PC-3 (cell line): ENCODE measurements around the gene PITPNB. TPM values are rescaled to one million over a fixed set of nuclear protein-coding genes. Genes with fewer than 3 reads are reported as not detected.

Source experiments
- ATAC-seq: fragments of 200-7000 bp; cut with Tn5 transposase; 2 replicates; pipeline ENCODE4 v1.9.1; 2020; ENCODE audit warnings: mild to moderate bottlenecking, moderate library complexity
- BruUV-seq: library from RNA; stranded (reverse); fragments of 400-500 nt; replicated peaks from 2 replicates; lab custom pipeline; 2021; lab: Mats Ljungman, UMichigan
- CTCF ChIA-PET: fragments of 300-600 bp; sonication (Branson Sonifier 250); formaldehyde crosslinking; loops from one replicate; lab custom pipeline; 2022; ENCODE audit warnings: antibody characterized with exemption; lab: Charles Lee
- POLR2A ChIA-PET: fragments of 300-600 bp; sonication (Branson Sonifier 250); formaldehyde crosslinking; loops from one replicate; lab custom pipeline; 2022; ENCODE audit warnings: antibody characterized with exemption; ENCODE audit not compliant: unreplicated experiment; lab: Charles Lee
- DNase-seq: peaks from one replicate; pipeline ENCODE4 v3.0.0-alpha.2; 2015
- H2AFZ ChIP-seq: fragments of 300-600 bp; sonication (generic); 2 replicates; pipeline ENCODE4 v1.6.0; 2016; ENCODE audit warnings: antibody characterized with exemption, low read length
- H3F3A ChIP-seq: fragments of 300-600 bp; sonication (generic); one replicate; pipeline ENCODE4 v1.6.0; 2017; ENCODE audit warnings: antibody characterized with exemption, low read length, control low read depth, mild to moderate bottlenecking; ENCODE audit not compliant: unreplicated experiment
- H3K27ac ChIP-seq: fragments of 300-600 bp; sonication (generic); 2 replicates; pipeline ENCODE4 v1.5.1; 2016; ENCODE audit warnings: mild to moderate bottlenecking, low read length
- H3K27me3 ChIP-seq: fragments of 300-600 bp; sonication (generic); 2 replicates; pipeline ENCODE4 v1.6.1; 2016; ENCODE audit warnings: low read length, mixed read lengths
- H3K36me3 ChIP-seq: fragments of 300-600 bp; sonication (generic); 2 replicates; pipeline ENCODE4 v1.6.1; 2016; ENCODE audit warnings: low read depth, mixed run types, low read length, mixed read lengths
- H3K4me1 ChIP-seq: fragments of 300-600 bp; sonication (generic); 2 replicates; pipeline ENCODE4 v1.5.1; 2016; ENCODE audit warnings: low read length; ENCODE audit not compliant: insufficient read depth
- H3K4me2 ChIP-seq: fragments of 300-600 bp; sonication (generic); 2 replicates; pipeline ENCODE4 v1.6.0; 2016; ENCODE audit warnings: low read length
- H3K4me3 ChIP-seq: fragments of 300-600 bp; sonication (generic); 2 replicates; pipeline ENCODE4 v1.5.1; 2016; ENCODE audit warnings: mild to moderate bottlenecking, low read length, mixed read lengths
- H3K79me2 ChIP-seq: fragments of 300-600 bp; sonication (generic); 2 replicates; pipeline ENCODE4 v1.6.1; 2017; ENCODE audit warnings: low read length, mixed read lengths
- H3K9ac ChIP-seq: fragments of 300-600 bp; sonication (generic); 2 replicates; pipeline ENCODE4 v1.6.0; 2016; ENCODE audit warnings: mild to moderate bottlenecking, low read length
- H3K9me2 ChIP-seq: fragments of 300-600 bp; sonication (generic); replicated peaks from 2 replicates; pipeline ENCODE4 v1.6.1; 2016; ENCODE audit warnings: mixed run types, low read length, mixed read lengths
- H3K9me3 ChIP-seq: fragments of 300-600 bp; sonication (generic); 2 replicates; pipeline ENCODE4 v1.6.1; 2016; ENCODE audit warnings: low read length, mixed read lengths
- H4K20me1 ChIP-seq: fragments of 300-600 bp; sonication (generic); 2 replicates; pipeline ENCODE4 v1.6.1; 2016; ENCODE audit warnings: low read length, mixed read lengths
- EZH2 ChIP-seq: fragments of 300-600 bp; sonication (generic); IDR thresholded peaks from one replicate; pipeline ENCODE4 v1.6.1; 2017; ENCODE audit warnings: antibody characterized with exemption, mild to moderate bottlenecking, low read length; ENCODE audit not compliant: unreplicated experiment
- EZH2phosphoT487 ChIP-seq: fragments of 300-600 bp; sonication (generic); IDR thresholded peaks from 2 replicates; pipeline ENCODE4 v1.6.1; 2018; ENCODE audit warnings: mild to moderate bottlenecking, antibody characterized with exemption, low read length, borderline replicate concordance
- intact Hi-C: fragments of 100-400 bp; cut with micrococcal nuclease; formaldehyde crosslinking; loops from 2 replicates; pipeline ENCODE4 v1.9.0; 2023
- total RNA-seq: library from RNA; depleted of rRNA; stranded (reverse); fragments of >200 nt; gene quantifications from 2 replicates; pipeline ENCODE4 v1.2.3, GENCODE V29; 2014
- TF ChIP-seq, protein P1 (sequence below): fragments of 300-600 bp; sonication (generic); conservative IDR thresholded peaks from 2 replicates; pipeline ENCODE4 v1.5.1; 2017; ENCODE audit warnings: antibody characterized with exemption, low read depth, mild to moderate bottlenecking, low read length

The PITPNB gene
- total RNA-seq, 1 experiment from 2014 or later = 15.3 TPM

DNA sequence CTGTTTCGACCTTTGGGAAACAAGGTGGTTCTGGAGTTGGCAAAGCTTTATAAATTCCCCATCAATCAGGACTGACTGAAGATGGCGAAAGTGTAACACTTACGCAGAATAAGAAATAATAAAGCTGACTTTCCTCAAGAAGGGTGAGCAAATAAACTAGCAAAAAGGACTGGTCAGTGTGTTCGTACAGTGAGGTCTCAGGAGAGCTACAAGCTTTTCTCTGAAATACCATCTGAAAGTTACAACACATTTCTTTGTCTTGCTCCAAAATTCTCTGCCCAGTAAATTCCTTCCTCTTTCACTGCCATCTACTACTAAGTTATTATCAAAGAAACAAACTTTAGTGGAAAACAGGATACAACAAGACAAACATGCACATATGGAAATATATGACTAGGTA lies 13.4 kb downstream of the PITPNB start:
- H3K27me3 ChIP-seq = no peaks in the 10 kb centered on the region
- no peak overlapping the region for H3K9ac ChIP-seq
- peaks cover 20% of the 10 kb centered on the region; the same call in 1 of the 2 replicates for H3K36me3 ChIP-seq
- CTCF ChIA-PET = no interaction called here
- no TSS peak for BruUV-seq
- no peaks in the 10 kb centered on the region for H3K9me2 ChIP-seq
- DNase-seq (no peak), ATAC-seq (no peak)
- POLR2A ChIA-PET = no interaction called here
- no peak overlapping the region for H3K27ac ChIP-seq
- no peak overlapping the region for H2AFZ ChIP-seq
- intact Hi-C loops = no loop called here
- no peak overlapping the region for H3K4me2 ChIP-seq
- H3K4me3 ChIP-seq = no peak overlapping the region
- no peaks in the 10 kb centered on the region for H3F3A ChIP-seq
- peaks cover 13% of the 10 kb centered on the region; the same call in 1 of the 2 replicates for H4K20me1 ChIP-seq
- H3K4me1 ChIP-seq = no peaks in the 10 kb centered on the region
- peaks cover 83% of the 10 kb centered on the region for H3K79me2 ChIP-seq
- no peaks in the 10 kb centered on the region for H3K9me3 ChIP-seq
- TF ChIP-seq, protein P1, sequence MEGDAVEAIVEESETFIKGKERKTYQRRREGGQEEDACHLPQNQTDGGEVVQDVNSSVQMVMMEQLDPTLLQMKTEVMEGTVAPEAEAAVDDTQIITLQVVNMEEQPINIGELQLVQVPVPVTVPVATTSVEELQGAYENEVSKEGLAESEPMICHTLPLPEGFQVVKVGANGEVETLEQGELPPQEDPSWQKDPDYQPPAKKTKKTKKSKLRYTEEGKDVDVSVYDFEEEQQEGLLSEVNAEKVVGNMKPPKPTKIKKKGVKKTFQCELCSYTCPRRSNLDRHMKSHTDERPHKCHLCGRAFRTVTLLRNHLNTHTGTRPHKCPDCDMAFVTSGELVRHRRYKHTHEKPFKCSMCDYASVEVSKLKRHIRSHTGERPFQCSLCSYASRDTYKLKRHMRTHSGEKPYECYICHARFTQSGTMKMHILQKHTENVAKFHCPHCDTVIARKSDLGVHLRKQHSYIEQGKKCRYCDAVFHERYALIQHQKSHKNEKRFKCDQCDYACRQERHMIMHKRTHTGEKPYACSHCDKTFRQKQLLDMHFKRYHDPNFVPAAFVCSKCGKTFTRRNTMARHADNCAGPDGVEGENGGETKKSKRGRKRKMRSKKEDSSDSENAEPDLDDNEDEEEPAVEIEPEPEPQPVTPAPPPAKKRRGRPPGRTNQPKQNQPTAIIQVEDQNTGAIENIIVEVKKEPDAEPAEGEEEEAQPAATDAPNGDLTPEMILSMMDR = no peak
- TF ChIP-seq EZH2 (no peak), EZH2phosphoT487 (no peak)

DNA sequence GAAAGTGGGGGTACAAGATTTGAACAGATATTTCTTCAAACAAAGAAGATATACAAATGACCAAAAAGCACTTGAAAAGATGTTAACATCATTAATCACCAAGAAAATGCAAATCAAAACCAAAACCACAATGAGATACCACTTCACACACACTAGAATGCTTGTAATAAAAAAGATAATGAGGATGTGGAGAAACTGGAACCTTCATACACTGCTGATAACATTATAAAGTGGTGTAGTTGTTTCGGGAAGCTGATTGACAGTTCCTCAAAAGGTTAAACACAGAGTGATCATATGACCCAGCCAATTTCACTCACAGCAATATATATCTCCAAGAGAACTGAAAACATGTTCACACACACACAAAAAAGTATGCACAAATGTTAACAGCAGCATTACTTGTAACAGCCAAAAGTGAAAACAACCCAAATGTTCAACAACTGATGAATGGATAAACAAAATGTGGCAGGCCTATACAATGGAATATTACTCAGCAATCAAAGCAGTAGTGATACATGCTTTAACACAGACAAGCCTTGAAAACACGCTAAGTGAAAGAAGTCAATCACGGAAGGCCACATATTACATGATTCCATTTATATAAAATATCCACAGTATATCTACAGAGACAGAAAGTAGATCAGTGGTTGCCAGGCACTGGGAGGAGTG lies 15.1 kb downstream of the PITPNB start:
- ChIA-PET CTCF (no interaction called here), POLR2A (no interaction called here)
- no peaks in the 10 kb centered on the region for H3K27me3 ChIP-seq
- no peak overlapping the region for H3K4me3 ChIP-seq
- peaks cover 13% of the 10 kb centered on the region; the same call in 1 of the 2 replicates for H4K20me1 ChIP-seq
- no peak overlapping the region for H2AFZ ChIP-seq
- intact Hi-C loops = no loop called here
- no peaks in the 10 kb centered on the region for H3F3A ChIP-seq
- no peaks in the 10 kb centered on the region for H3K9me2 ChIP-seq
- ATAC-seq (no peak), DNase-seq (no peak)
- no peaks in the 10 kb centered on the region for H3K9me3 ChIP-seq
- no peak overlapping the region for H3K9ac ChIP-seq
- no TSS peak for BruUV-seq
- H3K36me3 ChIP-seq = peaks cover 10% of the 10 kb centered on the region
- no peak overlapping the region for H3K4me2 ChIP-seq
- H3K79me2 ChIP-seq = peaks cover 68% of the 10 kb centered on the region
- H3K4me1 ChIP-seq = no peaks in the 10 kb centered on the region
- TF ChIP-seq, protein P1 = no peak
- TF ChIP-seq EZH2phosphoT487 (no peak), EZH2 (no peak)
- no peak overlapping the region for H3K27ac ChIP-seq

DNA sequence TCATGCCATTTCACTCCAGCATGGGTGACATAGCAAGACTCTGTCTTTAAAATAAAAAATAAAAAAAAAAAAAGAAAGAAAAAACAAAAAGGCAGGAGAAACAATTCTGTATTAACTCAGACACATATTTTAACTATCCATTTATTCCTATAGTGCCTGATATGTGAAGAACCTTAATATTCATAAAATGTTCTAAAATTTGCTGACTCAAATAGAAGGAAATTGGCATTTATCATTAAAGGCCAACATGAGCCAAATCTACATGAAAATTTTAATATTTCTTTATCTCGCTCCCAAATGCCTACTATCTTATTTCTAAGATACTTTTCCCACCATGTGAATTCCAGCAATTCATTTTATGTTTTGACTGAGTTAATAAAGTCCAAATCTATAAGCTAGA lies 18.9 kb downstream of the PITPNB start:
- H3K4me2 ChIP-seq = no peak overlapping the region
- intact Hi-C loops = no loop called here
- DNase-seq (no peak), ATAC-seq (no peak)
- H3K36me3 ChIP-seq = peaks cover 26% of the 10 kb centered on the region
- peaks cover 32% of the 10 kb centered on the region for H3K79me2 ChIP-seq
- no peak overlapping the region for H3K27ac ChIP-seq
- H3K27me3 ChIP-seq = no peaks in the 10 kb centered on the region
- H3K9me2 ChIP-seq = no peaks in the 10 kb centered on the region
- TF ChIP-seq EZH2 (no peak), EZH2phosphoT487 (no peak)
- TF ChIP-seq, protein P1 = no peak
- ChIA-PET POLR2A (no interaction called here), CTCF (no interaction called here)
- H3K9ac ChIP-seq = no peak overlapping the region
- no peak overlapping the region for H3K4me3 ChIP-seq
- no peaks in the 10 kb centered on the region for H3F3A ChIP-seq
- H3K9me3 ChIP-seq = no peaks in the 10 kb centered on the region
- H2AFZ ChIP-seq = no peak overlapping the region
- H3K4me1 ChIP-seq = no peaks in the 10 kb centered on the region
- no TSS peak for BruUV-seq
- H4K20me1 ChIP-seq = peaks cover 14% of the 10 kb centered on the region; the same call in 1 of the 2 replicates
